ENCODE results near the gene S100A5.
A peak's percentile ranks its signal among the peaks of the same experiment; 100 is the strongest.
"Not testable (repeated sequence)": the region's sequence is repeated elsewhere in the genome, so short reads cannot be mapped to it uniquely, and the experiment has no call there.

The S100A5 gene

DNA sequence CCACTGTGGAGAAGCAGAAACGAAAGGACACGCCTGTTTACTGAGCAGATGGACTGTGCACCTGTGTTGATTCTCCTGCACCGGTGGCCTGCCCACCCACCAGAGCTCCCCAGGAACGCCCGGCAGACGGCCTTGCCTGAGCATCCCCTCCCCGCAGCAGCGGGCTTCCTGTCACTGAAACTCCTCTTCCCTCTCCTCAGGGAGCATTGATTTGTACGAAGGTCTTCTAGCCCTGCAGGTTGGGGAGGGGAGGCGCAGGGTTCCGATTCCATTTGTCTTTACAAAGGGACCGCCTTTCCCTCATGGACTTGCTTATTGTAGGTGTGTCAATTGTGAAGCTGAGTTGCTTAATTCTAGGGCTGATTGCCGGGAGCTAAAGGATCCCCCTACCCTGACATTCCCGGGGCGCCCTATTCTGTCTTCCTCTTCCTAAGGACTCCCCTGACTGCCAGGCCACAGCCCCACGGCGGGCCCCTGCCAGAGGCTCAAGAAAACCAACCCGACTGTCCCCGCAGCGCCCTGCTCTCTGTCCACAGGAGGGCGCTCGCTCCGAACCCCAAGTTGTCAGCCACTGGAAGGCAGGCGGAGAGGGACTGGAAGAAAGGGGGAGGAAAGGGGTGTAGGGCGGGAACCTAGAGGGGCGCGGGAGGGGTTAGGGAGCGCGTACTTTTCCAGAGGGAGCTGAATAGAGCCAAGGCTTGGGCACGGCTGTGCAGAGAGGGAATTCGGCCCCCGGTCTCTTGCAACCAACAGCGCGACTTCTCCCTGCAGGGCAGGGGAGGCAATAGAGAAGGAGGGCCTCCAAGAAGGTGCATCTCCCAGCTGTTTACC lies 7.8 kb downstream of the S100A5 start:
- DNase-seq, result peak; percentile 91 to 92

GRCh38 chr1:153532181-153532580 lies 8.6 kb downstream of the S100A5 start:
- peak in 1 of 2 experiments; percentile 48 for DNase-seq

- no peak for DNase-seq
Measured at GRCh38 chr1:153531638-153532037, 9.1 kb downstream of the S100A5 start.

DNA sequence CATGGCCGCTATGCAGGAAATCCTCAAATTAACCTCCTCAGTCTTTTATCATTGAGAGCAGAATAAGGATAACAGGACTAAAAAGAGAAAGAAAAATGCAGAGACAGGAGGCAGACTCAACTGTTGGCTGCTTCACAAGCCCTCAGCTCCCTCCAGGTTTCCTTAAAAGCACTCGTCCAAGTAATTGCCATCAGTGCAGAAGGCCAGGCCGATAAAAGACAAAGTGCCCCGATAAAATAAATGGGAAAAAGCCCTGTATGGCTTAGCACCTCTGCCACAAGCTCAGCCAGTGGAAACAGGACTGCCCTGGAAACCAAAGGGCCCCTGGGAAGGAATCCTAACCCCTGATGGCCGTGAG lies 13.1 kb downstream of the S100A5 start:
- DNase-seq, result no peak

DNA sequence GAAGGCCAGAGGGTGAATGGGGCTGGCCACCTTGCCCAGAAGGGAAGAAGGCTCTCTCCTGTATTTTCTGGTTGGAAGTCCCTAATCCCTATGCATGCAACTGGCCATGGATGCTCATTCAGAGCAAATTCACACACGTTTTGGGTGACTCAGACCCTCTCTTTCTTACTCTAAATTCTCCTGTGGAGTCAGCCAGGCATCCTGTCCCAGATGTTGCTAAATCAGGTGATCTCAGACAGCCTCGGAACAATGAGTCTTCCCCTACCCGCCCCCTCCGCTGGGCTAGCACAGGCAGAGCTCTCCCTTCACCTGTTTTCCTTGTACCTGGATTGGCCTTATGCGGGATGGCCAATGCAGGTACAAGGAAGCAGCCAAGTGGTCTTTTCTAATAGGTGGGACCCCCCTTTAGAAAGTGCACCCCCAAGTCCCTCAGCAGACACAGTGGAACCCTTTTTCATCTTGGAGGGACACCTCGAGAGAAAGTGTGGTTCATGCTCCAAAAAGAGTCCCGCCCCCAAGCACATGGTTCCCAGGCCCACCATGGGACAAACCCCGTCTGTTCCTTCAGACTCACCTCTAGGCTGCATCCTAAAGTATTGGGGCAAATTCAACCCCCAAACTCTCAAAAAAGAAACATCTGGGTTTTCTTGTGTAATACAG lies 13.6 kb downstream of the S100A5 start:
- DNase-seq, result no peak

GRCh38 chr1:153526132-153526543 lies 14.6 kb downstream of the S100A5 start:
- no peak for DNase-seq

DNA sequence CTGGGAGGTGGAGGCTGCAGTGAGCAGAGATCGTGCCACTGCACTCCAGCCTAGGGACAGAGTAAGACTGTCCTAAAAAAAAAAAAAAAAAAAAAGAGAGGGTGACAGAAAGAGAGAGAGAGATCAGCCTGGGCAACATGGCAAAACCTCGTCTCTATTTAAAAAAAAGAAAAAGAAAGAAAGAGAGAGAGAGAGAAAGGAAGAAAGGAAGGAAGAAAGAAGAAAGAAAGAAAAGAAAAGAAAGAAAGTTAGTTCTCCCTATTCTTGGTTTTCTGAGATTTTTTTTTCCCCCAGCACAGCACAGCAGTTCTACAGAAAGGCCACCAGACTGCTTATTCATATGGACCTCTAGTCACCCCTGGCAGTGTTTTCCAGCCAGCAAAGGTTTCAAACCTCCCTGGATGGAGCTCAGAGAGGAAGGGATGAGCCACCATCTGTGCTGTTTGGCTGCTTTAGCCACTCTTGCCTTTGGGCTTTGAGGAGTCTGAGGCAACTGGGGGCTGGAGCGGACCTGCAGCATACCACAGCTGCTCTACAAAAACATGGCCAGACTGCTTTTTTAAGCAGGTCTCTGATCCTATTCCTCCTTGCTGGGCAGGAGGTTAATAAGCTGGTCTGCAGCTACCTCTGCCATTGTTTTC lies 15.5 kb downstream of the S100A5 start:
- DNase-seq, result no peak

GRCh38 chr1:153522353-153523048 lies 18.2 kb downstream of the S100A5 start:
- peak in 1 of 2 experiments; percentile 37 for DNase-seq

GRCh38 chr1:153521808-153522207 lies 18.9 kb downstream of the S100A5 start:
- not testable (repeated sequence) for DNase-seq

GRCh38 chr1:153520818-153521476 lies 19.8 kb downstream of the S100A5 start:
- no peak for DNase-seq

DNA sequence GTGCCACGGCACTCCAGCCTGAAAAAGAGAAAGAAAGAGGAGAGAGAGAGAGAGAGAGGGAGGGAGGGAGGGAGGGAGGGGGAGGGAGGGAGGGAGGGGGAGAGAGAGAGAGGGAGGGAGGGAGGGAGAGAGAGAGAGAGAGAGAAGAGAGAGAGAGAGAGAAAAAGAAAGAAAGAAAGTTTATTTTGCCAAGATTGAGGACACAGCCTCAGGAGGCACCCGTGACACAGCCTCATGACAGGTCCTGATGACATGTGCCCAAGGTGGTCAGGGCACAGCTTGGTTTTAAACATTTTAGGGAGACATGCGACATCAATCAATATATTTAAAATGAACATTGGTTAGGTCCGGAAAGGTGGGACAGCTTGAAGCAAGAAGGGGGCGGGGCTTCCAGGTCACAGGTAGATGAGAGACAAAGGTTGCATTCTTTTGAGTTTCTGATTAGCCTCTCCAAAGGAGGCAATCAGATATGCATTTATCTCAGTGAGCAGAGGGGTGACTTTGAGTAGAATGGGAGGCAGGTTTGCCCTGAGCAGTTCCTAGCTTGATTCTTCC lies 20.5 kb downstream of the S100A5 start:
- DNase-seq, result not testable (repeated sequence)

DNA sequence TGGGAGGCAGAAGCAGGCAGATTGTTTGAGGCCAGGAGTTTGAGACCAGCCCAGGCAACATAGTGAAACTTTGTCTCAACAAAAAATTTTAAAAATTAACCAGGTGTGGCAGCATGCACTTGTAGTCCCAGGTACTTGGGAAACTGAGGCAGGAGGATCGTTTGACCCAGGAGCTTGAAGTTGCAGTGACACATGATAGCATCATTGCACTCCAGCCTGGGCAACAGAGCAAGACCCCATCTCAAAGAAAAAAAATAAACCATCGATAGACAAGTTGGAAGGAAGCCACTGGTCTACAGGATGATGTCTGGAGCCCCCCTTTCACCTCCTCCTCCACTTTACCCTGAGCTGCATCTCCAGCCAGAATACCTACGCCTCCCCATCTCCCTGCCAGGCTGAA lies 21.5 kb downstream of the S100A5 start:
- DNase-seq, result no peak

DNA sequence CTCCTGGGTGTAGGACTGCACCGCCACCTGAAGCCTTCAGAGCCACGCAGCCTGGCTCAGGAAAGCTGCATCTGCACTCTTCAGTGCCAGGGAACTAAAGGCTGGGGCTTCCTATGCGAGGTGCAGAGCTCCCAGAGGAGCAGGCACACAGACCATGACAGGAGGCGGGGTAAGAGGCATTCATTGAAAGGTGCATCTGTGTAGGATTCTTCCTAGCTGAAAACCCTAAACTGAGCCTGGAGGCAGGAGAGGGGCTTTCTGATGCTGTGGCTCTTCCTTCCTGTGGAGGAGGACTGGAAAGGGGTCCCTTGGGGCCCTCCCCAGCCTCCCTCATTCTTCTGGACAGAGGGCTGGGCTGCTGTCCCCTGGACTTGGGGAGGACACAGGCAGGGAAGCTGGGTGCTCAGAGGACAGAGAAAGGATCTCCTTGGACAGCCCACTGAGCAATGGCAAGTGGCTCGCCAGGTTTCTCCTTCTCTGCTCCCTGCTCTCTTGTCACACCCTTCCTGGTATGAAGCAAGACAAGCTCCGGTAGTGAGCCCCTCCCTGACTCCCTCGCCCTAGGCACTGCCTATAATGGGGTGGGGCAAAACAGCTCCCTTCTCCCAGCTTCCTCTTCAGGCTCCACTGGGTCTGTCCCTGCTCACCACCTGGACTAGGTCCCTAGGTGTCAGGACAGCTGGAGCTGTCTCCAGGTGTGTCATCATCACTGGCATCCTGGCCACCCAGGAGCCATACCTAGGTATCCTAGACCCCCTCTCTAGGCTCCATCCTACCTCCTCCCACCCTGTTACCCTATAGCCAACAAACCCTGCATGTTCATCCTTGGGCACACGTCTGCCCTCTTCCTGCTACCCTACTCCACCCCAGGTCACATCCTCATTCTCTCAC lies 25.0 kb downstream of the S100A5 start:
- DNase-seq, result no peak

- no peak for DNase-seq
Measured at GRCh38 chr1:153513666-153514065, 27.1 kb downstream of the S100A5 start.

DNA sequence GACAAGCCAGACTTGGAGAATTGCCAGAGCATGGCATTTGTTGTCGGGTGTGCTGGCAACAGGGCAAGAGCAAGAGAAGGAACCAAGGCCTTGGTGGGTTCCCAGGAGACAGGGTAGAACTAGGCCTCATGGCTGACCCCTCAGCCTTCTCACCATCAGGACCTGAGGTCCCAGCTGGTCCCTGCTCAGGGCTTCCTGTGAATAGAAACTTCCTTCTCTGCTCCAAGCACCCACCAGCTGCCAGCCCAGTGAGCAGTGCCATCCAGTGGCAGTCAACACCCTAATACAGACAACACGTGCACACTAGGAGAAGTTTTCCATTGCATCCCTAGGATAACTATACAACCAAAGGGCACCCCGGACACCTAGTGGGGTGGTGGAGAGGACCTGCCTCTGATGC lies 27.7 kb downstream of the S100A5 start:
- no peak for DNase-seq

DNA sequence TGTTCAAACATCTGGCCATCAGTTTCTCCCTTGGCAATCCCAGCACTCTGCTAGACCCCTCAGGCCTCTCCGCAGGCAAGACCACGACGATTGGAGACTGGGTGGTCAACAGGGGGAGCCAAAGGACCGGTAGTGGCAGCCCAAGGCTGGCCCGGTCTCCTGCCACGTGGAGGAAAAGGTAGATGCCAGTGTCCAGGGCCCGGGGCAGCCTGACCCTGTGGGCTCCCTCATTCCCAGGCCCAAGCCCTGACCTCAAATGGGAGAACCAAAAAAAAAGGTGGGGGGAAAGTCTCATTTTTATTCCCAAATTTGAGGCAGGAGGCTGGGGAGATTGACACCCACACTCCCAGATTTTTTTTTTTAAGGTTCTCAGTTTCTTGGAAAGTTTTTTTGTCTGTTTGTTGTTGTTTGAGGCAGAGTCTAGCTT lies 29.7 kb downstream of the S100A5 start:
- DNase-seq, result peak; percentile 85 to 87

GRCh38 chr1:153509729-153510354 lies 30.9 kb downstream of the S100A5 start:
- DNase-seq, result peak; percentile 83 to 84

DNA sequence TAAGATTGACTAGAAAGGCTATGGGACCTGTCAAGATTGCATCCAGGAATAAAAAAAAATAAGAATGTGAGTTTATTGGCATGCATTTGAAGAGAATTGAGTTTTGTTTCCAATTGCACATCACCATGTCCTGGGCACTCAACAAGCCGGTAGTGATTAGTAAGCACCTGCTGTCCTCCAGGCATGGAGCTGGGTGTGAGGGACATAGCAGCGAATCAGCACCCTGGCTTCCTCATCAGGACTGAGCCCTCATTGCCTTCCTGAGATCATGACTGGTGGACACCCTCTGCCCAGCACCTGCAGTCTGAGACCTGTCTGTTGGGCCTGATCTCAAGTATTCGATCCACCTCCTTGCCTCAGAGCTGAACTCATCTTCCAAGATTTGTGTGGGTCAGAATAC lies 31.7 kb downstream of the S100A5 start:
- no peak for DNase-seq

GRCh38 chr1:153507926-153508583 lies 32.7 kb downstream of the S100A5 start:
- no peak for DNase-seq

DNA sequence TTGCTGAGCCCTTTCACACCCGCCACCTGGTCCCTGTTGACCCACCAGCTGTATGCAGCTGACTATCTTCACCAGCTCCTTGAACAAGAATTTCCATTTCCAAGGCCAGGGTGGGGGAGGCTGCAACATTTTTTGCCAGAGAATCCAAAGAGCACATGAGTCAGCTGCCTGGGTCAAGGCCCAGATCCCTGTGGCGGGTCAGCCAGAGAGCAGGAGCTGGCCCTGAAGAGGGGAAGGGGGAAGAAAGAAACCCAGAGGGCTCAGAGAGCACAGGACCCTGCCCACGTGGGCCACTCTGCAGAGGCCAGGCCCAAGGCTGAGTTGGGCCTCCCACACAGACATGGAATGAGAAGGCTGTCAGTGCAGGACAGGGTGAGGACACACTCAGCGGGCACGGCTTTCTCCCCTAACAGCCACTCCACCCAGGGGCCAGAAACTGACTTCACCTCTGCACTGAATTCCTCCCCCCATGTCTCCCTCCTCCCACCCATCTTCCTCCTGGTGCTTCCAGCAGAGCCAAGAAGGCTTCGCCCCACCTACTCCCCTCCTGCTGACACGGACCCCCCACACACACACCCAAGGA lies 33.8 kb downstream of the S100A5 start:
- no peak for DNase-seq
